ENCODE data around the gene CTSK.
"Not testable (repeated sequence)": the region's sequence is repeated elsewhere in the genome, so short reads cannot be mapped to it uniquely, and the experiment has no call there.

CTSK gene

DNA sequence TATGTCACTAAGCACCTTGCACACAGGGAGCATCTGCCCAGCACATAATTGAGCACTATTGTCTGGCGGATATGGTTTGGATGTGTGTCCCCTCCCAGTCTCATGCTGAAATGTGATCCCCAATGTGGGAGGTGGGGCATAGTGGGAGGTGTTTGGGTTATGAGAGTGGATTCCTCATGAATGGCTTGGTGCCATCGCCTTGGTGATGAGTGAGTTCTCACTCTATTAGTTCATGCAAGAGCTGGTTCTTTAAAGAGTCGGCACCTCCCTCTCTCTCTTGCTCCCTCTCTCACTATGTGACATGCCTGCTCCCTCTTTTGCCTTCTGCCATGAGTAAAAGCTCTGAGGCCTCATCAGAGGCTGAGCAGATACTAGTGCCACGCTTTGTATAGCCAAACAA lies 9.5 kb downstream of the CTSK start:
- H3K27ac ChIP-seq (ENCODE audit: poor library complexity, severe bottlenecking) = no peak overlapping the region
- no peaks in the 10 kb centered on the region for H3K27me3 ChIP-seq (ENCODE audit: insufficient read depth, poor library complexity, severe bottlenecking)
- H3K4me1 ChIP-seq (ENCODE audit: insufficient read depth, poor library complexity, severe bottlenecking) = no peaks in the 10 kb centered on the region
- ATAC-seq (ENCODE audit: low read depth) (no peak), DNase-seq (ENCODE audit: low spot score) (no peak)
- no peak overlapping the region for H3K4me3 ChIP-seq (ENCODE audit: severe bottlenecking)
- TF ChIP-seq, protein P1, sequence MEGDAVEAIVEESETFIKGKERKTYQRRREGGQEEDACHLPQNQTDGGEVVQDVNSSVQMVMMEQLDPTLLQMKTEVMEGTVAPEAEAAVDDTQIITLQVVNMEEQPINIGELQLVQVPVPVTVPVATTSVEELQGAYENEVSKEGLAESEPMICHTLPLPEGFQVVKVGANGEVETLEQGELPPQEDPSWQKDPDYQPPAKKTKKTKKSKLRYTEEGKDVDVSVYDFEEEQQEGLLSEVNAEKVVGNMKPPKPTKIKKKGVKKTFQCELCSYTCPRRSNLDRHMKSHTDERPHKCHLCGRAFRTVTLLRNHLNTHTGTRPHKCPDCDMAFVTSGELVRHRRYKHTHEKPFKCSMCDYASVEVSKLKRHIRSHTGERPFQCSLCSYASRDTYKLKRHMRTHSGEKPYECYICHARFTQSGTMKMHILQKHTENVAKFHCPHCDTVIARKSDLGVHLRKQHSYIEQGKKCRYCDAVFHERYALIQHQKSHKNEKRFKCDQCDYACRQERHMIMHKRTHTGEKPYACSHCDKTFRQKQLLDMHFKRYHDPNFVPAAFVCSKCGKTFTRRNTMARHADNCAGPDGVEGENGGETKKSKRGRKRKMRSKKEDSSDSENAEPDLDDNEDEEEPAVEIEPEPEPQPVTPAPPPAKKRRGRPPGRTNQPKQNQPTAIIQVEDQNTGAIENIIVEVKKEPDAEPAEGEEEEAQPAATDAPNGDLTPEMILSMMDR (IDR thresholded peaks at IDR 0.05; ENCODE audit: poor library complexity, severe bottlenecking) = no peak
- H3K36me3 ChIP-seq (ENCODE audit: low read depth) = peaks cover 9% of the 10 kb centered on the region; the same call in 1 of the 2 replicates
- no peaks in the 10 kb centered on the region for H3K9me3 ChIP-seq (ENCODE audit: severe bottlenecking)

DNA sequence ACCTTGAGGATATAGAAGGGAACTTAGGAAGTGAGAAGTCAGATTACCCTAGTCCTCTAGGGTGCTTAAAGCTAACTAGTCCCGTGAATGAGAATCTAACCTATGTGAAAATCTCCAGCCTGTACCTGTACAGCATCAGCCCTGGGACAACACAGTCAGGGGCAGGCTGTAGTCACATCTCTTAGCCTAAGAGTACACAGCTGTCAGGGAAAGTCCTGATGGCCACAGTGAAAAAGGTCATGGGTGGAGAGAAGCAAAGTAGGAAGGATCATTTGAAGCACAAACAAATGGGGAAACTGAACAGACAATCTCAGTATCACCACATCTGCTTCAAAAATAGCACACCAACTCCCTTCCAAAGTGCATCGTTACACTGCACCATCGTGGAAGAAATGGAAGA lies 11.7 kb downstream of the CTSK start:
- peaks cover 9% of the 10 kb centered on the region; the same call in 1 of the 2 replicates for H3K36me3 ChIP-seq (ENCODE audit: low read depth)
- no peaks in the 10 kb centered on the region for H3K9me3 ChIP-seq (ENCODE audit: severe bottlenecking)
- TF ChIP-seq, protein P1 (IDR thresholded peaks at IDR 0.05; ENCODE audit: poor library complexity, severe bottlenecking) = no peak
- H3K4me3 ChIP-seq (ENCODE audit: severe bottlenecking) = no peak overlapping the region
- DNase-seq (ENCODE audit: low spot score) (no peak), ATAC-seq (ENCODE audit: low read depth) (no peak)
- no peak overlapping the region for H3K27ac ChIP-seq (ENCODE audit: poor library complexity, severe bottlenecking)
- H3K27me3 ChIP-seq (ENCODE audit: insufficient read depth, poor library complexity, severe bottlenecking) = no peaks in the 10 kb centered on the region
- no peaks in the 10 kb centered on the region for H3K4me1 ChIP-seq (ENCODE audit: insufficient read depth, poor library complexity, severe bottlenecking)

DNA sequence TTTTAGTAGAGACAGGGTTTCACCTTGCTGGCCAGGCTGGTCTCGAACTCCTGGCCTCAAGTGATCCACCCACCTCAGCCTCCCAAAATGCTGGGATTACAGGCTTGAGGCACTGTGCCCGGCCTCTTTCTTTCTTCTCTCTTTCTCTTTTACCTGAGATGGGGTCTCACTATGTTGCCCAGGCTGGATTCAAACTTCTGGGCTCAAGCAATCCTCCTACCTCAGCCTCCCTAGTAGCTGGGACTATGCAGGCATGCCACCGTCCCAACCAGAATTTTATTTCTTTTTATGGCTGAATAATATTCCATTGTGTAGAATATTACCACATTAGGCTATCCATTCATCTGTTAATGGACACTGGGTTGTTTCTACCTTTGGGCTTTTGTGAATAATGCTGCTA lies 14.3 kb downstream of the CTSK start:
- H3K27me3 ChIP-seq (ENCODE audit: insufficient read depth, poor library complexity, severe bottlenecking); DNase-seq (ENCODE audit: low spot score); H3K4me1 ChIP-seq (ENCODE audit: insufficient read depth, poor library complexity, severe bottlenecking); H3K36me3 ChIP-seq (ENCODE audit: low read depth); H3K9me3 ChIP-seq (ENCODE audit: severe bottlenecking); H3K4me3 ChIP-seq (ENCODE audit: severe bottlenecking); ATAC-seq (ENCODE audit: low read depth); H3K27ac ChIP-seq (ENCODE audit: poor library complexity, severe bottlenecking): not testable (repeated sequence)

DNA sequence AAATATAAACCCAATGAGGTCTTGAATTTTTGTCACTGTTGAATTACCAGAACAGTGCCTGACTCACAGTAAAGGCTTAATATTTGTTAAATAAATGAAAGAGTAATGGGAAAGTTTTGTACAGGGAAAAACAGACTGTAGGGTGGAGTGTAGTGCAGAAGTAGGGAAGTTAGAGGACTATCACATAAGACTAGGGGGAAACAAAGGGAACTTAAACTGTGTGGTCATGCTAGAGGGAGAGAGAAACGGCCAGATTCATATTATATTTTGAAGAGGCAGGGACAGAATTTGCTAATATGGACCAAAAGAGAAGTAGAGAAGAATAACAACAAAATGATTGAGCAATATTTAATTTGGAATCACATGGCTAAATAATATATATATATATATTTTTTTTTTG lies 14.8 kb downstream of the CTSK start:
- TF ChIP-seq, protein P1 (IDR thresholded peaks at IDR 0.05; ENCODE audit: poor library complexity, severe bottlenecking) = no peak
- no peaks in the 10 kb centered on the region for H3K27me3 ChIP-seq (ENCODE audit: insufficient read depth, poor library complexity, severe bottlenecking)
- no peak for DNase-seq (ENCODE audit: low spot score)

DNA sequence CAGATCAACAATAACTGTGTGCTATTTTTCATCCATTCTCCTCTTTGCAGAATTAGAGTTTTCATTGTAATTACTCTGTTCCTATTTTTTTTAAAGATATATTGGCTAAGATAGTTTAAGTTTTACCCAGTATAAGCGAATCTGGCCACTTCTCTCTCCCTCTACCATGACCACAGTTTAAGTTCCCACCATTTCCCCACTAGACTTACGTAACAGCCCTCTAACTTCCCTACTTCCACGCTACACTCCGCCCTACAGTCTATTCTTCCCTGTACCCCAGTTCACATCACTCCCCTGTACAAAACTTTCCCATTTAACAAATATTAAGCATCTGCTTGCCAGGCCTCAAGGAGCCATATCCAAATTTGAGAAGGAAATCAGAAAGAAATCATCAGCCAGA lies 16.5 kb downstream of the CTSK start:
- TF ChIP-seq, protein P1 (IDR thresholded peaks at IDR 0.05; ENCODE audit: poor library complexity, severe bottlenecking) = no peak
- Histone ChIP-seq H3K36me3 (ENCODE audit: low read depth) (no peaks in the 10 kb centered on the region), H3K9me3 (ENCODE audit: severe bottlenecking) (no peaks in the 10 kb centered on the region), H3K27me3 (ENCODE audit: insufficient read depth, poor library complexity, severe bottlenecking) (no peaks in the 10 kb centered on the region), H3K4me1 (ENCODE audit: insufficient read depth, poor library complexity, severe bottlenecking) (no peaks in the 10 kb centered on the region), H3K27ac (ENCODE audit: poor library complexity, severe bottlenecking) (no peak overlapping the region), H3K4me3 (ENCODE audit: severe bottlenecking) (no peak overlapping the region)
- ATAC-seq (ENCODE audit: low read depth) = no peak
- DNase-seq (ENCODE audit: low spot score) = no peak

More for the DNA sequence above, 14.8 kb downstream of the CTSK start:
- Histone ChIP-seq H3K27ac (ENCODE audit: poor library complexity, severe bottlenecking) (no peak overlapping the region), H3K4me1 (ENCODE audit: insufficient read depth, poor library complexity, severe bottlenecking) (no peaks in the 10 kb centered on the region), H3K4me3 (ENCODE audit: severe bottlenecking) (no peak overlapping the region), H3K36me3 (ENCODE audit: low read depth) (no peaks in the 10 kb centered on the region), H3K9me3 (ENCODE audit: severe bottlenecking) (no peaks in the 10 kb centered on the region)
- ATAC-seq (ENCODE audit: low read depth) = no peak
